GM12874 (cell line): Measurements from ENCODE around the gene MAP3K19.

Experiments
- TF ChIP-seq, protein P1 (sequence below): IDR thresholded peaks from 2 replicates; pipeline ENCODE4 v1.5.1; 2011; ENCODE audit warnings: low read depth, mild to moderate bottlenecking, control low read depth, low read length, moderate library complexity; ENCODE audit not compliant: insufficient read depth

The MAP3K19 gene

GRCh38 chr2:134934641-134935040, 112.6 kb downstream of the MAP3K19 start:
- TF ChIP-seq, protein P1, sequence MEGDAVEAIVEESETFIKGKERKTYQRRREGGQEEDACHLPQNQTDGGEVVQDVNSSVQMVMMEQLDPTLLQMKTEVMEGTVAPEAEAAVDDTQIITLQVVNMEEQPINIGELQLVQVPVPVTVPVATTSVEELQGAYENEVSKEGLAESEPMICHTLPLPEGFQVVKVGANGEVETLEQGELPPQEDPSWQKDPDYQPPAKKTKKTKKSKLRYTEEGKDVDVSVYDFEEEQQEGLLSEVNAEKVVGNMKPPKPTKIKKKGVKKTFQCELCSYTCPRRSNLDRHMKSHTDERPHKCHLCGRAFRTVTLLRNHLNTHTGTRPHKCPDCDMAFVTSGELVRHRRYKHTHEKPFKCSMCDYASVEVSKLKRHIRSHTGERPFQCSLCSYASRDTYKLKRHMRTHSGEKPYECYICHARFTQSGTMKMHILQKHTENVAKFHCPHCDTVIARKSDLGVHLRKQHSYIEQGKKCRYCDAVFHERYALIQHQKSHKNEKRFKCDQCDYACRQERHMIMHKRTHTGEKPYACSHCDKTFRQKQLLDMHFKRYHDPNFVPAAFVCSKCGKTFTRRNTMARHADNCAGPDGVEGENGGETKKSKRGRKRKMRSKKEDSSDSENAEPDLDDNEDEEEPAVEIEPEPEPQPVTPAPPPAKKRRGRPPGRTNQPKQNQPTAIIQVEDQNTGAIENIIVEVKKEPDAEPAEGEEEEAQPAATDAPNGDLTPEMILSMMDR, result no peak

- TF ChIP-seq, protein P1, result no peak
Measured at GRCh38 chr2:134934150-134934549, 113.1 kb downstream of the MAP3K19 start.

DNA sequence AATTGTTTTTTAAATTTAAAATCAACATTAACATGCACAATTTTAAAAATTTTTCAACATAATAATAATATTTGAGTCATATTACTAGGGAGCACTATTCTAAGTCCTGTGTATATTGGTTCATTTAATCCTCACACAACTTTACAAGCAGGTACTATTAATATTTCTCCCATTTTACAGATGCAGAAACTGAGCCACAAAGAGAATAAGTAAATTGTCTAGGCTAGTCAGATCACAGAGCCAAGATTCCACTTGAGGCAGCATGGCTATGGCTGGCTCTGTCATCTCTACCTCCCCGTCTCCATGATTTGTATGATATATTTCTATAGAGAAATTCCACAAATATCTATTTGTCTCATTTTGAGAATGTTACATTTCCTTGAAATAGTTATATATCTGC, 113.5 kb downstream of the MAP3K19 start:
- TF ChIP-seq, protein P1, result no peak

GRCh38 chr2:134932864-134933526, 114.3 kb downstream of the MAP3K19 start:
- TF ChIP-seq, protein P1, result no peak

- TF ChIP-seq, protein P1, result no peak
Measured at GRCh38 chr2:134927195-134927594, 120.1 kb downstream of the MAP3K19 start.

DNA sequence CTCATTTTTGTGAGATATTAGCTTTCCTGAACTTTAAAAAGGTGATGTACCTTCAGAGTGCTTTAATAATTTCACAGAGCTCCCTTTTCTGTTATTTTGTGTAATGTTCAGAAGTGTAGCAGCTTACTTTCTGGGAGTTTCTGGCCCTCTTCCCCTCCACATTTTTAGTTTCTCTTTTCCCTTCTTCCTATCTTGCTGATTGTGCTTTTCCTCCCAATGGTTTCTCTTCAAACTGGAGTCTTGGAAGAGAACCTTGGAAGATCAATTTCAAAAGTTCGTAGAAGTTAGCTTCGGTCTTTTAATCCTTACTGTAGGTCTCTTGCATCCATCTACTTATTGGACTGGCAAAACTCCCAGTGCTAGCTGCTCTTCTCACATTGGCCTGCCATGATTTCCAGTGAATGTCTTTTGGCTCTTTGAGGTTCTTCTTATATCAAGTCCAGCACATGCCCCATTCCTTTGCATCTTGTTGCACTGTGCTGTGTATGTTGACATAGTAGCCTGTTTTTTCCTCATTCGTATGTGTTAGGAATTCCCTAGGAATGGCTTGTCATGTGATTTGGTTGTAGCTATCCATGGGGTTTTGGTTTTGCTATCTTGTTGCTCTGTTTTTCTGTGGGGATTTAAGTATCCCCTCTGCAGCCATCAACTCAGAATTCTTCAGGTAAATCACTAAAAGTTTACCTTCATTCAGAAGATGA, 120.9 kb downstream of the MAP3K19 start:
- TF ChIP-seq, protein P1, result no peak

DNA sequence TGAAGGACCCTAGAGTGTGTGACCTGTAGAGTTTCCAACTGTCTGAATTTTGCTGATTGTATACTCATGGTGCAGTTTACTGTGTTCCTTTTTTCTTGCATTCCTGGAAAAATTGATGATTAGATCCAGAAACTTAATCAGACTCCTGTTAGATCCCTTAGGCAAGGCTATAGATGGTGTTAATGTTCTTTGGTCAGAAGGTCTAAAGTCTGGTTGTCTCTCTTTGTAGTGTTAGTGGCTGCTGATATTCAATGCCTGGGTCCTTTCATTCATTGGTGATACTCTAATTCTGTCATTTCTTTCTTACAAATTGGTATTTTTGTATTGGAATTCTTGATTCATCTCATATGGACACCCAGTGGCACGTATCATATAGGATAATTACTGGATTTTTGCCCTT, 122.3 kb downstream of the MAP3K19 start:
- TF ChIP-seq, protein P1, result no peak
